ENCODE data around the gene KRT6A. TPM values are rescaled to one million over a fixed set of nuclear protein-coding genes. Genes with fewer than 3 reads are reported as not detected.

KRT6A gene
- total RNA-seq, 2 experiments from 2014 or later = not detected

GRCh38 chr12:52444647-52445595 is 48.1 kb downstream of the KRT6A start:
- Mint-ChIP-seq H3K9me3 (no peaks in the 10 kb centered on the region), H3K36me3 (ENCODE audit: low read depth) (no peaks in the 10 kb centered on the region), H3K27me3 (ENCODE audit: low read depth) (peaks cover 12% of the 10 kb centered on the region), H3K4me3 (no peak overlapping the region), H3K27ac (no peak overlapping the region), H3K4me1 (ENCODE audit: low read depth) (no peaks in the 10 kb centered on the region)
- no peak for DNase-seq
- intact Hi-C loops (cut with micrococcal nuclease) = no loop called here
- CTCF ChIA-PET = interaction anchor here (0.7 kb wide), 1 partner anchor 435 kb away, joined by 3 read pairs; no protein-coding TSS in a partner anchor

DNA sequence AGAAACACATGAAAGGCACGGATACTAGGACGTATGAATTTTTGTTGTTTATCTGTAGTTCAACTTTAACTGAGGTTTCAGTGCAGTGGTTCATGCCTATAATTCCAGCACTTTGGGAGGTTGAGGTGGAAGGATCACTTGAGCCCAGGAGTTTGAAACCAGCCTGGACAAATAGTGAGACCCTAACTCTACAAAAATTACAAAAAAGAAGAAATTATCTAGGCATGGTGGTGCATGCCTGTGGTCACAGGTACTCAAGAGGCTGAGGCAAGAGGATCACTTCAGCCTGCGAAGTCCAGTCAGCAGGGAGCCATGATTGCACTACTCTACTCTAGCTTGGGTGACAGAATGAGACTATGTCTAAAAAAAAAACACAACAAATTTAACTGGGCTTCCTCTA is 49.1 kb downstream of the KRT6A start:
- intact Hi-C loops (cut with micrococcal nuclease) = no loop called here
- Mint-ChIP-seq H3K27ac (no peak overlapping the region), H3K4me3 (no peak overlapping the region), H3K9me3 (no peaks in the 10 kb centered on the region), H3K4me1 (ENCODE audit: low read depth) (no peaks in the 10 kb centered on the region), H3K36me3 (ENCODE audit: low read depth) (no peaks in the 10 kb centered on the region), H3K27me3 (ENCODE audit: low read depth) (peaks cover 12% of the 10 kb centered on the region)
- no peak for DNase-seq
- CTCF ChIA-PET = interaction anchor here (0.7 kb wide), 1 partner anchor 436 kb away, joined by 3 read pairs; no protein-coding TSS in a partner anchor

DNA sequence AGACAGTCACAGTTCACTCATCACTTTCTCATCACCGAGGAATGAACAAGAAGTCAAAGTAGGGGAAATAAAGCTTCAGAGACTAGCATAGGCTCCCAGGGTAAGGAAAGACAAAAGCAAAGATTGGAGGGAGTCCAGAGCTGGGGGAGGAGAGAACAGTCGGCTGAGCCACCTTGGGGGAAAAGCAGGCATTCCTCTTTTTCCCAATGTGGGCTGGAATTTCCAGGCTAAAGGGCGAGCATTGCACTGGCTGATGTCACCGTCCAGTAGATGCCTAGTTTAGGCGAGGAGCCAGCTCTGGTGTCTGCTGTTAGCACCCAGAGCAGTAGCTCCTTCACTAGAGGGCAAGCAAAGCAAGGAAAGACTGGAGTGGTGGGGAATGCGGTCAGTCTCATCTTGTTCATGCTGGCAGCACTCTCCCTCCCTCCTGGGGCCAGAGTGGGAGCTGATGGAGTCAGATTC is 50.4 kb downstream of the KRT6A start:
- Mint-ChIP-seq H3K27ac (no peak overlapping the region), H3K36me3 (ENCODE audit: low read depth) (no peaks in the 10 kb centered on the region), H3K27me3 (ENCODE audit: low read depth) (peaks cover 12% of the 10 kb centered on the region), H3K9me3 (no peaks in the 10 kb centered on the region), H3K4me3 (no peak overlapping the region), H3K4me1 (ENCODE audit: low read depth) (no peaks in the 10 kb centered on the region)
- CTCF ChIA-PET = no interaction called here
- no peak for DNase-seq
- intact Hi-C loops (cut with micrococcal nuclease) = no loop called here

GRCh38 chr12:52441320-52441911 is 51.6 kb downstream of the KRT6A start:
- Mint-ChIP-seq H3K4me1 (ENCODE audit: low read depth) (no peaks in the 10 kb centered on the region), H3K27me3 (ENCODE audit: low read depth) (peaks cover 12% of the 10 kb centered on the region), H3K4me3 (no peak overlapping the region), H3K9me3 (no peaks in the 10 kb centered on the region), H3K36me3 (ENCODE audit: low read depth) (no peaks in the 10 kb centered on the region), H3K27ac (no peak overlapping the region)
- no peak for DNase-seq
- CTCF ChIA-PET = no interaction called here
- intact Hi-C loops (cut with micrococcal nuclease) = no loop called here

- Mint-ChIP-seq H3K4me3 (no peak overlapping the region), H3K27me3 (ENCODE audit: low read depth) (peaks cover 12% of the 10 kb centered on the region), H3K36me3 (ENCODE audit: low read depth) (no peaks in the 10 kb centered on the region), H3K9me3 (no peaks in the 10 kb centered on the region), H3K4me1 (ENCODE audit: low read depth) (no peaks in the 10 kb centered on the region), H3K27ac (no peak overlapping the region)
- CTCF ChIA-PET = no interaction called here
- no peak for DNase-seq
- intact Hi-C loops (cut with micrococcal nuclease) = no loop called here
Measured at GRCh38 chr12:52440821-52441319, 52.2 kb downstream of the KRT6A start.

DNA sequence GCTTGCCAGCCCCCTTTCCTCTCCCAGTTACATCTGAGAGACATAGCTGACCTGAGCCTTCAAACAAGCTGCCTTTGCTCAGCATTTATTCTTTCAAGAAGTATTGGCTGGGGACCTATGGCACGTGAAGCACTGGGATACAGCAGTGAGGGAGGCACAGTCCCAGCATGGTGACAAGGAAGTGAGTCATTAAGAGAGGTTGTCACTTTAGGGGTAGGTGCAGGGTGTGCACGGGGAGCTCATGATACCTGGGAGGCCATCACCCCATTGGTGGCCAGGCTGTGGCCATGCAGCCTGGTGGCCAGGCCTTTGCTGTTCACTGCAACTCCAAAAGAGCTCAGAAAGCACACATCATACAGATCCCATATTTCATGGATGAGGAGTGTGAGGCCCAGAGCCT is 53.2 kb downstream of the KRT6A start:
- intact Hi-C loops (cut with micrococcal nuclease) = no loop called here
- H3K27me3 Mint-ChIP-seq (ENCODE audit: low read depth) = peaks cover 13% of the 10 kb centered on the region
- CTCF ChIA-PET = no interaction called here
- H3K27ac Mint-ChIP-seq = no peak overlapping the region
- H3K4me1 Mint-ChIP-seq (ENCODE audit: low read depth) = no peaks in the 10 kb centered on the region
- no peak for DNase-seq
- no peaks in the 10 kb centered on the region for H3K36me3 Mint-ChIP-seq (ENCODE audit: low read depth)
- no peak overlapping the region for H3K4me3 Mint-ChIP-seq
- H3K9me3 Mint-ChIP-seq = no peaks in the 10 kb centered on the region

GRCh38 chr12:52439420-52439819 is 53.6 kb downstream of the KRT6A start:
- intact Hi-C loops (cut with micrococcal nuclease) = no loop called here
- DNase-seq = no peak
- CTCF ChIA-PET = no interaction called here

GRCh38 chr12:52438305-52439301 is 54.5 kb downstream of the KRT6A start:
- Mint-ChIP-seq H3K36me3 (ENCODE audit: low read depth) (no peaks in the 10 kb centered on the region), H3K4me3 (no peak overlapping the region), H3K27me3 (ENCODE audit: low read depth) (peaks cover 11% of the 10 kb centered on the region), H3K9me3 (no peaks in the 10 kb centered on the region), H3K4me1 (ENCODE audit: low read depth) (no peaks in the 10 kb centered on the region), H3K27ac (no peak overlapping the region)
- intact Hi-C loops (cut with micrococcal nuclease) = no loop called here
- no peak for DNase-seq
- CTCF ChIA-PET = no interaction called here

More at GRCh38 chr12:52439420-52439819, 53.6 kb downstream of the KRT6A start:
- H3K4me3 Mint-ChIP-seq = no peak overlapping the region
- peaks cover 13% of the 10 kb centered on the region for H3K27me3 Mint-ChIP-seq (ENCODE audit: low read depth)
- H3K36me3 Mint-ChIP-seq (ENCODE audit: low read depth) = no peaks in the 10 kb centered on the region
- H3K4me1 Mint-ChIP-seq (ENCODE audit: low read depth) = no peaks in the 10 kb centered on the region
- H3K27ac Mint-ChIP-seq = no peak overlapping the region
- no peaks in the 10 kb centered on the region for H3K9me3 Mint-ChIP-seq

DNA sequence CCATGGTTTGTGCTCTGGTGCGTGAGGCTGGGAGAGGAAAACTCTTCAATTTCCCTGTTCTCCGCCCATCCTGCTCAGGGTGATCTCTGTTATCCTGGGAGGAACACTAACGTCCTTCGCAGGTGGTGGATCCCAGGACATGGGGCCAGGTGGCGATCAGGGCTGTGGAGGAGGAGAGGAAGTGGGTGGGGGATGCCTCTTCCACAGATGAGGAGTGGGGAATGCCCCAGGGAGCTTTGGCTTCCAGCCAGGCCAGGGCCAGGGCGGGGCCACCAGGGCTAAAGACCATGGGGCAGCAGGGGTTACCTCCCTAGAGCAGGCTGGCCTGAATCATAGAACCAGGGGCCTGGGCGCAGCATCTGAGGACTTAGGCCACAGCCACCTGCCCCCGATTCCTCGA is 55.5 kb downstream of the KRT6A start:
- CTCF ChIA-PET = no interaction called here
- H3K27ac Mint-ChIP-seq = no peak overlapping the region
- no peaks in the 10 kb centered on the region for H3K9me3 Mint-ChIP-seq
- H3K36me3 Mint-ChIP-seq (ENCODE audit: low read depth) = no peaks in the 10 kb centered on the region
- no peaks in the 10 kb centered on the region for H3K4me1 Mint-ChIP-seq (ENCODE audit: low read depth)
- H3K27me3 Mint-ChIP-seq (ENCODE audit: low read depth) = peaks cover 5% of the 10 kb centered on the region
- no peak for DNase-seq
- intact Hi-C loops (cut with micrococcal nuclease) = no loop called here
- no peak overlapping the region for H3K4me3 Mint-ChIP-seq

Other genes with a start within 250 kb of the KRT6A start
- gene KRT86, start 218.6 kb downstream of the KRT6A start, total RNA-seq = under 1 TPM in 1 of 2 experiments, not detected in 1; 0.15 TPM
- gene KRT81, start 201.7 kb downstream of the KRT6A start, total RNA-seq = not detected
- not detected for gene KRT83, start 171.9 kb downstream of the KRT6A start, total RNA-seq
- not detected for gene KRT85, start 125.8 kb downstream of the KRT6A start, total RNA-seq
- not detected for gene KRT84, start 107.6 kb downstream of the KRT6A start, total RNA-seq
- gene KRT82, start 86.9 kb downstream of the KRT6A start, total RNA-seq = not detected
- not detected for gene KRT75, start 58.9 kb downstream of the KRT6A start, total RNA-seq
- gene KRT6B, start 41.1 kb downstream of the KRT6A start, total RNA-seq = not detected
- not detected for gene KRT6C, start 19.5 kb downstream of the KRT6A start, total RNA-seq
- not detected for gene KRT5, start 27.1 kb upstream of the KRT6A start, total RNA-seq
- gene KRT71, start 59.9 kb upstream of the KRT6A start, total RNA-seq = not detected
- not detected for gene KRT74, start 80.6 kb upstream of the KRT6A start, total RNA-seq
- 1 to 10 TPM; 2.3 TPM for gene KRT72, start 108.2 kb upstream of the KRT6A start, total RNA-seq
- 1 to 10 TPM; 1.4 to 2.1 TPM for gene KRT73, start 125.3 kb upstream of the KRT6A start, total RNA-seq
- not detected for gene KRT2, start 159.0 kb upstream of the KRT6A start, total RNA-seq
- not detected for gene KRT1, start 187.2 kb upstream of the KRT6A start, total RNA-seq
- not detected for gene KRT77, start 210.3 kb upstream of the KRT6A start, total RNA-seq

Measured in activated naive CD4-positive, alpha-beta T cell treated with anti-CD3 and anti-CD28 coated beads for 36 hours (primary cell).